HG03159 (cell line): ENCODE measurements around the gene PRTN3.
"Not testable (repeated sequence)": the region's sequence is repeated elsewhere in the genome, so short reads cannot be mapped to it uniquely, and the experiment has no call there.

ENCODE experiments used
- ATAC-seq: cut with Tn5 transposase; IDR thresholded peaks from one replicate; pipeline ENCODE4 v1.9.1; 2021; ENCODE audit warnings: mild to moderate bottlenecking, moderate library complexity; ENCODE audit not compliant: unreplicated experiment

PRTN3 gene

GRCh38 chr19:814152-815078 is 26.4 kb upstream of the PRTN3 start:
- no peak for ATAC-seq

GRCh38 chr19:815079-815774 is 25.6 kb upstream of the PRTN3 start:
- no peak for ATAC-seq

GRCh38 chr19:815775-816499 is 24.9 kb upstream of the PRTN3 start:
- ATAC-seq = no peak

- ATAC-seq = no peak
These were observed 24.3 kb upstream of the PRTN3 start for GRCh38 chr19:816500-816857.

GRCh38 chr19:820212-820611 is 20.6 kb upstream of the PRTN3 start:
- ATAC-seq = not testable (repeated sequence)

- ATAC-seq = no peak
These were observed 19.5 kb upstream of the PRTN3 start for GRCh38 chr19:821231-821824.

- no peak for ATAC-seq
These were observed 18.8 kb upstream of the PRTN3 start, which contains the start of gene PLPPR3 for GRCh38 chr19:821825-822503. PLPPR3 (minus strand) TSS chr19:821955; CDS start chr19:821559, 396 bp downstream.

GRCh38 chr19:823565-824121 is 17.2 kb upstream of the PRTN3 start:
- ATAC-seq = no peak

- ATAC-seq = no peak
These were observed 15.9 kb upstream of the PRTN3 start for GRCh38 chr19:824885-825284.

- ATAC-seq = no peak
These were observed 14.7 kb upstream of the PRTN3 start for GRCh38 chr19:825897-826644.

- no peak for ATAC-seq
These were observed 13.5 kb upstream of the PRTN3 start for GRCh38 chr19:827314-827709.

GRCh38 chr19:827710-828321 is 13.0 kb upstream of the PRTN3 start, which contains the start of gene AZU1:
AZU1 (plus strand) TSS chr19:827837; CDS start chr19:827847, 10 bp downstream.
- no peak for ATAC-seq

GRCh38 chr19:829129-829758 is 11.6 kb upstream of the PRTN3 start:
- no peak for ATAC-seq

GRCh38 chr19:831407-832369 is 9.1 kb upstream of the PRTN3 start:
- no peak for ATAC-seq

GRCh38 chr19:834216-834615 is 6.6 kb upstream of the PRTN3 start:
- ATAC-seq = no peak

- ATAC-seq = no peak
These were observed 5.5 kb upstream of the PRTN3 start for GRCh38 chr19:835210-835810.

GRCh38 chr19:842802-843179 is 2.0 kb downstream of the PRTN3 start:
- ATAC-seq = not testable (repeated sequence)
